PC-9 (cell line): ENCODE data around the gene RGL1.

Source experiments
- CTCF ChIP-seq: fragments of 200-600 bp; sonication (generic); conservative IDR thresholded peaks from 2 replicates; pipeline ENCODE4 v1.6.1; 2017; ENCODE audit warnings: mixed run types, antibody characterized with exemption, mild to moderate bottlenecking, moderate library complexity
- EZH2 ChIP-seq: fragments of 200-600 bp; sonication (generic); IDR thresholded peaks from 2 replicates; pipeline ENCODE4 v1.8.0; 2017; ENCODE audit warnings: antibody characterized with exemption, low read depth

DNA sequence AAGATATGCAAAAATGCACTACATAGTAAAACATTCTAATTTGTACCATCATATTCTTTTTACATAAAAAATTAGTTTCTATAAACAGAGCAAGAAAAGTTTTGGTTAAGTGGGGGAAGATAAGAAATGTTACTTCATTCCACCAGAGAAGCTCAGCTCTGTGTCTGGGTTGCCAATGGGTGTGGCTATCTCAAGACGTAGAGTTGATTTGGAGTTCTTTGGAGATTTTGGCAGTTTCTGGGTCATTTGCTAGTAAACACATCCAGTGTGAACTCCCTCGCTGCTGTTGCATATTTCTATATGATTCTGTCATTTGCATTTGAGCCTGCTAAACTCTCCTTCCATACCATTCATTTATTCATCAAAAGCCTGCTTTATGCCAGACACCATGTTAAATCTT, 7.2 kb downstream of the RGL1 start:
- TF ChIP-seq CTCF (no peak), EZH2 (no peak)
